MCF 10A (cell line): ENCODE results near the gene PIEZO2. TPM values are rescaled to one million over a fixed set of nuclear protein-coding genes. Genes with fewer than 3 reads are reported as not detected.
A peak's percentile ranks its signal among the peaks of the same experiment; 100 is the strongest.

ENCODE experiments used
- BruUV-seq: library from RNA; stranded (reverse); fragments of 400-500 nt; replicated peaks from 2 replicates; lab custom pipeline; 2021; lab: Mats Ljungman, UMichigan
- CTCF ChIA-PET: fragments of 300-600 bp; sonication (Branson Sonifier 250); formaldehyde crosslinking; extraction: SDS; loops from one replicate; lab custom pipeline; 2021; ENCODE audit warnings: antibody characterized with exemption, inconsistent platforms; lab: Yijun Ruan, JAX
- POLR2A ChIA-PET: fragments of 300-600, 350-650 bp; sonication (Branson Sonifier 250); formaldehyde crosslinking; extraction: SDS; loops from one replicate; lab custom pipeline; 2020; ENCODE audit warnings: antibody characterized with exemption, inconsistent platforms; lab: Yijun Ruan, JAX
- DNase-seq: peaks from one replicate; pipeline ENCODE4 v3.0.0-alpha.2; 2018; ENCODE audit not compliant: unreplicated experiment
- H3K27ac Mint-ChIP-seq: one replicate; pipeline ENCODE4 v1.8.0; 2022; ENCODE audit warnings: mild to moderate bottlenecking, low read depth, mixed read lengths; ENCODE audit not compliant: unreplicated experiment
- H3K27me3 Mint-ChIP-seq: one replicate; pipeline ENCODE4 v1.8.0; 2022; ENCODE audit warnings: mixed read lengths; ENCODE audit not compliant: insufficient read depth, unreplicated experiment
- H3K36me3 Mint-ChIP-seq: one replicate; pipeline ENCODE4 v1.8.0; 2022; ENCODE audit warnings: mild to moderate bottlenecking, moderate library complexity, mixed read lengths; ENCODE audit not compliant: insufficient read depth, unreplicated experiment
- H3K4me1 Mint-ChIP-seq: one replicate; pipeline ENCODE4 v1.8.0; 2022; ENCODE audit warnings: mixed read lengths; ENCODE audit not compliant: insufficient read depth, unreplicated experiment
- H3K4me3 Mint-ChIP-seq: one replicate; pipeline ENCODE4 v1.8.0; 2022; ENCODE audit warnings: mild to moderate bottlenecking, moderate library complexity, mixed read lengths; ENCODE audit not compliant: unreplicated experiment
- H3K9me3 Mint-ChIP-seq: one replicate; pipeline ENCODE4 v1.8.0; 2022; ENCODE audit warnings: mixed read lengths; ENCODE audit not compliant: unreplicated experiment
- intact Hi-C: fragments of 100-400 bp; cut with micrococcal nuclease; formaldehyde crosslinking; loops from 2 replicates; pipeline ENCODE4 v1.14.1; 2022
- total RNA-seq: library from RNA; stranded (reverse); gene quantifications from 2 replicates; pipeline ENCODE4 v1.2.3, GENCODE V29; 2022
- TF ChIP-seq, protein P1 (sequence below): fragments of 200-600 bp; IDR thresholded peaks from one replicate; pipeline ENCODE4 v1.8.0; 2022; ENCODE audit warnings: antibody characterized with exemption, mild to moderate bottlenecking; ENCODE audit not compliant: unreplicated experiment

Gene PIEZO2
- total RNA-seq, 1 experiment from 2014 or later, result 0.49 TPM

DNA sequence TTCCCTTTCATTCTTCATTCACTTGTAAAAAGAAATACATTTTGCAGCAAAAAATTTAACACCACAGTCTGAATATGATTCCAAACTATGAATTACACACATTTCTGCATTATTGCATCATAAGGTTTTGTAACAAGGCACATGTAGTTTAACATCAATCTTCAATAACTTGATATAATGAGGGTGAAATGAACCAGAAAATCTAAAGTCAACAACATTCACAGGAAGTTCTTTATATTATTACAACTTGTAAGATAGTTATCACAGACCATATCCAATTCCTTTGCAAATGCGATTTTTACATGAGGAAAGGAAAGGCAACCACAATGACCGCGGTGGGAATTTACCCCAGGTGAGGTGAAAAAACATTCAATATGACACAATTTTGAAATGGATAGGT is 410.2 kb downstream of the PIEZO2 start:
- BruUV-seq, result no TSS peak
- intact Hi-C loops, result no loop called here
- TF ChIP-seq, protein P1, sequence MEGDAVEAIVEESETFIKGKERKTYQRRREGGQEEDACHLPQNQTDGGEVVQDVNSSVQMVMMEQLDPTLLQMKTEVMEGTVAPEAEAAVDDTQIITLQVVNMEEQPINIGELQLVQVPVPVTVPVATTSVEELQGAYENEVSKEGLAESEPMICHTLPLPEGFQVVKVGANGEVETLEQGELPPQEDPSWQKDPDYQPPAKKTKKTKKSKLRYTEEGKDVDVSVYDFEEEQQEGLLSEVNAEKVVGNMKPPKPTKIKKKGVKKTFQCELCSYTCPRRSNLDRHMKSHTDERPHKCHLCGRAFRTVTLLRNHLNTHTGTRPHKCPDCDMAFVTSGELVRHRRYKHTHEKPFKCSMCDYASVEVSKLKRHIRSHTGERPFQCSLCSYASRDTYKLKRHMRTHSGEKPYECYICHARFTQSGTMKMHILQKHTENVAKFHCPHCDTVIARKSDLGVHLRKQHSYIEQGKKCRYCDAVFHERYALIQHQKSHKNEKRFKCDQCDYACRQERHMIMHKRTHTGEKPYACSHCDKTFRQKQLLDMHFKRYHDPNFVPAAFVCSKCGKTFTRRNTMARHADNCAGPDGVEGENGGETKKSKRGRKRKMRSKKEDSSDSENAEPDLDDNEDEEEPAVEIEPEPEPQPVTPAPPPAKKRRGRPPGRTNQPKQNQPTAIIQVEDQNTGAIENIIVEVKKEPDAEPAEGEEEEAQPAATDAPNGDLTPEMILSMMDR, result no peak
- Mint-ChIP-seq H3K4me1 (peaks cover 6% of the 10 kb centered on the region), H3K27ac (no peak overlapping the region), H3K27me3 (no peaks in the 10 kb centered on the region), H3K36me3 (no peaks in the 10 kb centered on the region), H3K9me3 (no peaks in the 10 kb centered on the region), H3K4me3 (no peak overlapping the region)
- ChIA-PET CTCF (no interaction called here), POLR2A (no interaction called here)
- DNase-seq, result no peak

- POLR2A ChIA-PET, result no interaction called here
- no TSS peak for BruUV-seq
- no peak overlapping the region for H3K27ac Mint-ChIP-seq
- H3K9me3 Mint-ChIP-seq, result no peaks in the 10 kb centered on the region
- intact Hi-C loops, result no loop called here
- CTCF ChIA-PET, result interaction anchor here (0.6 kb wide), 1 partner anchor 1777 kb away, joined by 3 read pairs; no protein-coding TSS in a partner anchor
- TF ChIP-seq, protein P1, result no peak
- H3K4me1 Mint-ChIP-seq, result peaks cover 6% of the 10 kb centered on the region
- H3K36me3 Mint-ChIP-seq, result no peaks in the 10 kb centered on the region
- peaks cover 11% of the 10 kb centered on the region for H3K27me3 Mint-ChIP-seq
- DNase-seq, result peak; percentile 24
- no peak overlapping the region for H3K4me3 Mint-ChIP-seq
Observed at GRCh38 chr18:10736984-10737383, 412.4 kb downstream of the PIEZO2 start.

GRCh38 chr18:10732990-10733389 is 416.4 kb downstream of the PIEZO2 start:
- Mint-ChIP-seq H3K4me1 (peaks cover 10% of the 10 kb centered on the region), H3K27ac (no peak overlapping the region), H3K27me3 (peaks cover 11% of the 10 kb centered on the region), H3K36me3 (no peaks in the 10 kb centered on the region), H3K9me3 (no peaks in the 10 kb centered on the region), H3K4me3 (no peak overlapping the region)
- BruUV-seq, result no TSS peak
- no peak for DNase-seq
- ChIA-PET CTCF (no interaction called here), POLR2A (no interaction called here)
- TF ChIP-seq, protein P1, result no peak
- intact Hi-C loops, result no loop called here

- no peak overlapping the region for H3K27ac Mint-ChIP-seq
- ChIA-PET POLR2A (interaction anchor here (0.8 kb wide), 1 partner anchor 9 kb away, joined by 3 read pairs; no protein-coding TSS in a partner anchor), CTCF (interaction anchor here (0.6 to 1.1 kb wide), 3 partner anchors 11 to 843 kb away, joined by 3 to 4 read pairs (median 3); no protein-coding TSS in a partner anchor)
- no peak overlapping the region for H3K4me3 Mint-ChIP-seq
- intact Hi-C loops, result no loop called here
- TF ChIP-seq, protein P1, result no peak
- peaks cover 2% of the 10 kb centered on the region for H3K27me3 Mint-ChIP-seq
- peaks cover 16% of the 10 kb centered on the region for H3K4me1 Mint-ChIP-seq
- no peaks in the 10 kb centered on the region for H3K9me3 Mint-ChIP-seq
- no peak for DNase-seq
- no peaks in the 10 kb centered on the region for H3K36me3 Mint-ChIP-seq
- no TSS peak for BruUV-seq
Observed at GRCh38 chr18:10727477-10727876, 421.9 kb downstream of the PIEZO2 start.
